Endothelial cell (in vitro differentiated cells): ENCODE measurements around the gene MAGI2. TPM values are rescaled to one million over a fixed set of nuclear protein-coding genes. Genes with fewer than 3 reads are reported as not detected.
"Not testable (repeated sequence)": the region's sequence is repeated elsewhere in the genome, so short reads cannot be mapped to it uniquely, and the experiment has no call there.

Experiments used
- DNase-seq: peaks from one replicate; pipeline ENCODE4 v3.0.0; 2021; ENCODE audit warnings: low spot score
- H3K27ac Mint-ChIP-seq: one replicate; pipeline ENCODE4 v1.8.0; 2021; ENCODE audit warnings: mixed read lengths, inconsistent platforms; ENCODE audit not compliant: unreplicated experiment
- H3K27me3 Mint-ChIP-seq: one replicate; pipeline ENCODE4 v1.8.0; 2021; ENCODE audit warnings: mild to moderate bottlenecking, moderate library complexity, mixed read lengths, inconsistent platforms; ENCODE audit not compliant: unreplicated experiment
- H3K36me3 Mint-ChIP-seq: one replicate; pipeline ENCODE4 v1.8.0; 2021; ENCODE audit warnings: mild to moderate bottlenecking, low read depth, mixed read lengths, inconsistent platforms; ENCODE audit not compliant: unreplicated experiment
- H3K4me1 Mint-ChIP-seq: one replicate; pipeline ENCODE4 v1.8.0; 2021; ENCODE audit warnings: mild to moderate bottlenecking, mixed read lengths, inconsistent platforms; ENCODE audit not compliant: unreplicated experiment
- H3K4me3 Mint-ChIP-seq: one replicate; pipeline ENCODE4 v1.8.0; 2021; ENCODE audit warnings: mild to moderate bottlenecking, mixed read lengths, inconsistent platforms; ENCODE audit not compliant: unreplicated experiment
- H3K9me3 Mint-ChIP-seq: one replicate; pipeline ENCODE4 v1.8.0; 2021; ENCODE audit warnings: mixed read lengths, inconsistent platforms; ENCODE audit not compliant: unreplicated experiment
- CTCF ChIP-seq: fragments of 200-600 bp; sonication (generic); IDR thresholded peaks from one replicate; pipeline ENCODE4 v1.5.0; 2021; ENCODE audit warnings: antibody characterized with exemption; ENCODE audit not compliant: unreplicated experiment
- total RNA-seq: library from RNA; stranded (reverse); fragmentation: NEBNext Ultra II Directional; extraction: Animal tissue kit (Norgen Biotek cat#: 25700); gene quantifications from one replicate; pipeline ENCODE4 v1.2.1, GENCODE V29; 2021; ENCODE audit not compliant: unreplicated experiment

MAGI2 gene
- total RNA-seq, 1 donor from 2014 or later, result 6.3 TPM

GRCh38 chr7:78323118-78323517 lies 1130.3 kb downstream of the MAGI2 start:
- no peaks in the 10 kb centered on the region for H3K27me3 Mint-ChIP-seq
- no peak overlapping the region for H3K4me3 Mint-ChIP-seq
- no peak for TF ChIP-seq CTCF
- no peak for DNase-seq
- no peaks in the 10 kb centered on the region for H3K4me1 Mint-ChIP-seq
- H3K36me3 Mint-ChIP-seq, result no peaks in the 10 kb centered on the region
- H3K9me3 Mint-ChIP-seq, result no peaks in the 10 kb centered on the region
- no peak overlapping the region for H3K27ac Mint-ChIP-seq

- not testable (repeated sequence) for H3K4me3 Mint-ChIP-seq, H3K36me3 Mint-ChIP-seq, H3K27ac Mint-ChIP-seq, H3K9me3 Mint-ChIP-seq, DNase-seq, H3K27me3 Mint-ChIP-seq, H3K4me1 Mint-ChIP-seq
Observed at GRCh38 chr7:78322231-78322630, 1131.2 kb downstream of the MAGI2 start.

GRCh38 chr7:78317371-78317770 lies 1136.1 kb downstream of the MAGI2 start:
- no peaks in the 10 kb centered on the region for H3K27me3 Mint-ChIP-seq
- no peak overlapping the region for H3K4me3 Mint-ChIP-seq
- TF ChIP-seq CTCF, result no peak
- H3K36me3 Mint-ChIP-seq, result no peaks in the 10 kb centered on the region
- DNase-seq, result no peak
- no peaks in the 10 kb centered on the region for H3K9me3 Mint-ChIP-seq
- H3K27ac Mint-ChIP-seq, result no peak overlapping the region
- no peaks in the 10 kb centered on the region for H3K4me1 Mint-ChIP-seq

- Mint-ChIP-seq H3K27ac (no peak overlapping the region), H3K36me3 (no peaks in the 10 kb centered on the region), H3K27me3 (no peaks in the 10 kb centered on the region), H3K9me3 (no peaks in the 10 kb centered on the region), H3K4me1 (no peaks in the 10 kb centered on the region), H3K4me3 (no peak overlapping the region)
- no peak for DNase-seq
- no peak for TF ChIP-seq CTCF
Observed at GRCh38 chr7:78316110-78316509, 1137.4 kb downstream of the MAGI2 start.

- no peak overlapping the region for H3K4me3 Mint-ChIP-seq
- no peaks in the 10 kb centered on the region for H3K4me1 Mint-ChIP-seq
- H3K36me3 Mint-ChIP-seq, result no peaks in the 10 kb centered on the region
- no peaks in the 10 kb centered on the region for H3K9me3 Mint-ChIP-seq
- DNase-seq, result no peak
- H3K27ac Mint-ChIP-seq, result no peak overlapping the region
- no peaks in the 10 kb centered on the region for H3K27me3 Mint-ChIP-seq
- TF ChIP-seq CTCF, result no peak
Observed at GRCh38 chr7:78315119-78315518, 1138.3 kb downstream of the MAGI2 start.

- H3K9me3 Mint-ChIP-seq, result no peaks in the 10 kb centered on the region
- no peak for DNase-seq
- H3K36me3 Mint-ChIP-seq, result no peaks in the 10 kb centered on the region
- H3K4me3 Mint-ChIP-seq, result no peak overlapping the region
- no peak overlapping the region for H3K27ac Mint-ChIP-seq
- no peaks in the 10 kb centered on the region for H3K27me3 Mint-ChIP-seq
- TF ChIP-seq CTCF, result no peak
- no peaks in the 10 kb centered on the region for H3K4me1 Mint-ChIP-seq
Observed at GRCh38 chr7:78311181-78311580, 1142.3 kb downstream of the MAGI2 start.
